KMS-11 (cell line): ENCODE data around the gene SLC22A2.
"Not testable (repeated sequence)": the region's sequence is repeated elsewhere in the genome, so short reads cannot be mapped to it uniquely, and the experiment has no call there.

ENCODE experiments used
- H2AFZ ChIP-seq: fragments of 200-600 bp; sonication (generic); 2 replicates; pipeline ENCODE4 v1.6.1; 2016; ENCODE audit warnings: antibody characterized with exemption, mixed run types, low read depth
- H3K27ac ChIP-seq: fragments of 200-600 bp; sonication (generic); 2 replicates; pipeline ENCODE4 v1.6.1; 2016; ENCODE audit warnings: mild to moderate bottlenecking, mixed run types
- H3K27me3 ChIP-seq: fragments of 200-600 bp; sonication (generic); 2 replicates; pipeline ENCODE4 v1.6.1; 2017; ENCODE audit warnings: mild to moderate bottlenecking, low read depth, mixed run types, moderate library complexity; ENCODE audit not compliant: insufficient read depth
- H3K36me3 ChIP-seq: fragments of 200-600 bp; sonication (generic); 2 replicates; pipeline ENCODE4 v1.6.1; 2017; ENCODE audit warnings: mild to moderate bottlenecking, mixed run types; ENCODE audit not compliant: insufficient read depth
- H3K4me1 ChIP-seq: fragments of 200-600 bp; sonication (generic); 2 replicates; pipeline ENCODE4 v1.6.1; 2016; ENCODE audit warnings: mild to moderate bottlenecking, low read depth, mixed run types; ENCODE audit not compliant: poor library complexity, severe bottlenecking
- H3K4me2 ChIP-seq: fragments of 200-600 bp; sonication (generic); 2 replicates; pipeline ENCODE4 v1.7.0; 2016; ENCODE audit warnings: mild to moderate bottlenecking, mixed run types
- H3K4me3 ChIP-seq: fragments of 200-600 bp; sonication (generic); IDR thresholded peaks from 2 replicates; pipeline ENCODE4 v1.6.1; 2017; ENCODE audit warnings: low read depth, low read length, mixed read lengths; ENCODE audit not compliant: insufficient read depth
- H3K79me2 ChIP-seq: fragments of 200-600 bp; sonication (generic); 2 replicates; pipeline ENCODE4 v1.6.1; 2016; ENCODE audit warnings: low read depth, mixed run types; ENCODE audit not compliant: insufficient read depth
- H3K9ac ChIP-seq: fragments of 200-600 bp; sonication (generic); 2 replicates; pipeline ENCODE4 v1.6.1; 2016; ENCODE audit warnings: mild to moderate bottlenecking, mixed run types
- H4K20me1 ChIP-seq: fragments of 200-600 bp; sonication (generic); 2 replicates; pipeline ENCODE4 v1.6.1; 2016; ENCODE audit warnings: mild to moderate bottlenecking, mixed run types; ENCODE audit not compliant: insufficient read depth
- TF ChIP-seq, protein P1 (sequence below): fragments of 200-600 bp; sonication (generic); conservative IDR thresholded peaks from 2 replicates; pipeline ENCODE4 v1.6.1; 2017; ENCODE audit warnings: low read depth, mild to moderate bottlenecking, antibody characterized with exemption, low read length, moderate library complexity, mixed read lengths

Gene SLC22A2

GRCh38 chr6:160258346-160259142, at the start of gene SLC22A2:
Gene SLC22A2 (minus strand): TSS chr6:160258821. CDS start chr6:160258757, 64 bp downstream.
- no peak within 1 kb of the TSS for H3K9ac ChIP-seq
- no peaks in the 10 kb centered on the region for H4K20me1 ChIP-seq
- H3K4me2 ChIP-seq: no peak within 1 kb of the TSS
- TF ChIP-seq, protein P1, sequence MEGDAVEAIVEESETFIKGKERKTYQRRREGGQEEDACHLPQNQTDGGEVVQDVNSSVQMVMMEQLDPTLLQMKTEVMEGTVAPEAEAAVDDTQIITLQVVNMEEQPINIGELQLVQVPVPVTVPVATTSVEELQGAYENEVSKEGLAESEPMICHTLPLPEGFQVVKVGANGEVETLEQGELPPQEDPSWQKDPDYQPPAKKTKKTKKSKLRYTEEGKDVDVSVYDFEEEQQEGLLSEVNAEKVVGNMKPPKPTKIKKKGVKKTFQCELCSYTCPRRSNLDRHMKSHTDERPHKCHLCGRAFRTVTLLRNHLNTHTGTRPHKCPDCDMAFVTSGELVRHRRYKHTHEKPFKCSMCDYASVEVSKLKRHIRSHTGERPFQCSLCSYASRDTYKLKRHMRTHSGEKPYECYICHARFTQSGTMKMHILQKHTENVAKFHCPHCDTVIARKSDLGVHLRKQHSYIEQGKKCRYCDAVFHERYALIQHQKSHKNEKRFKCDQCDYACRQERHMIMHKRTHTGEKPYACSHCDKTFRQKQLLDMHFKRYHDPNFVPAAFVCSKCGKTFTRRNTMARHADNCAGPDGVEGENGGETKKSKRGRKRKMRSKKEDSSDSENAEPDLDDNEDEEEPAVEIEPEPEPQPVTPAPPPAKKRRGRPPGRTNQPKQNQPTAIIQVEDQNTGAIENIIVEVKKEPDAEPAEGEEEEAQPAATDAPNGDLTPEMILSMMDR: no peak
- H3K4me1 ChIP-seq: peaks cover 3% of the 10 kb centered on the region
- H3K79me2 ChIP-seq: no peaks in the 10 kb centered on the region
- no peaks in the 10 kb centered on the region for H3K36me3 ChIP-seq
- H3K4me3 ChIP-seq: no peak within 1 kb of the TSS
- no peaks in the 10 kb centered on the region for H3K27me3 ChIP-seq
- no peak within 1 kb of the TSS for H2AFZ ChIP-seq
- H3K27ac ChIP-seq: no peak within 1 kb of the TSS

DNA sequence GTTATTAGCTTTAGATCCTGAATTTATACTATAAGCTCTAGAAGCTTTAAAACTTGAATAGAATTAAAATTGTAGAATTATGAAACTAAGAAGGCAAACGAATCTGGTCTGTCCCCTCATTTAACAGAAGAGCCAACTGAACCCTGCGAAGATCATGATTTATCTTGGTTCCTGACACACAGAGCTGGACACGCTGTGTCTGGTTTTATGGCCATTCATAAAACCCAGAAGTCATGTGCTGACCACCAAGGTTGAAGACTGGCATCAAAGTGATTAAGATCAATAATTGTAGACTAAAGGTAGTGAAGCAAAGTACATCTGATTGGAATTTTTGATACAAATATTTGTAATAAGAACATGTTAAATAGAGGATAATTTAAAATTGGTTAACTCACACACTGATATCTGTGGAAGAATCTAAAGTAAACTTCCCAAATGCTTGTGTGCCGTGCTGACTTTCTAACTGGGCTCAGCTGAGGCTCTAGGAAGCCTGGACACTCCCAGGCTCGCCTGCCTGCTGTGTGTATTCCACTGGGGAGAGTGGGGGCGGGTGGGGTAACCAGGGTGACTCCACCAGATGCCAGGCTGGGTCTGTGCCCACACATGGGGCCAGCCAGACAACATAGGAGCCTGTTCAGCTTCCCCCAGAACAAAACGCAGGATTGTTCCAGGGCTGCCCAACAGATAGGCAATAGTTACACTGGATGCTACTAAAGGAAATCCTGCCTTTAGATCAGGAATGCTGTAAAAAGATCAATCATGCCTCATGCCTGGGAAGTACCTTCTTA, 47.5 kb upstream of the SLC22A2 start:
- H3K4me2 ChIP-seq: no peak overlapping the region
- no peaks in the 10 kb centered on the region for H3K27me3 ChIP-seq

DNA sequence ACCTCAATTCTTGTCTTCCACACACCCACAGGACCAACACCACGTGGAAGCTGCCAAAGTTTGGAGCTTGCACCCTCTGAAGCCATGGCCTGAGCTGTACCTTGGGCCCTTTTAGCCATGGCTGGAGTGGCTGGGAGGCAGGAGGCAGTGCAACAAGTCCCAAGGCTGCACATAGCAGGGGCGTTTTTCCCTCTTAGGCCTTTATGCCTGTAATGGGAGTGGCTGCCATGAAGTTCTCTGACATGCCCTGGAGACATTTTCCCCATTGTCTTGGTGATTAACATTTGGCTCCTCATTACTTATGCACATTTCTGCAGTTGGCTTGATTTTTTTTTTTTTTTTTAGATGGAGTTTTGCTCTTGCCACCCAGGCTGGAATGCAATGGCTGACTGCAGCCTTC, 45.2 kb upstream of the SLC22A2 start:
- no peak overlapping the region for H3K4me2 ChIP-seq
- H3K79me2 ChIP-seq: no peaks in the 10 kb centered on the region
- no peaks in the 10 kb centered on the region for H3K27me3 ChIP-seq
- TF ChIP-seq, protein P1: no peak
- H3K36me3 ChIP-seq: no peaks in the 10 kb centered on the region
- no peak overlapping the region for H2AFZ ChIP-seq
- H3K4me1 ChIP-seq: no peaks in the 10 kb centered on the region
- no peak overlapping the region for H3K9ac ChIP-seq
- no peaks in the 10 kb centered on the region for H4K20me1 ChIP-seq
- no peak overlapping the region for H3K4me3 ChIP-seq
- H3K27ac ChIP-seq: no peak overlapping the region

More for the DNA sequence above, 47.5 kb upstream of the SLC22A2 start:
- H3K4me3 ChIP-seq: no peak overlapping the region
- no peaks in the 10 kb centered on the region for H4K20me1 ChIP-seq
- no peak overlapping the region for H2AFZ ChIP-seq
- no peak overlapping the region for H3K27ac ChIP-seq
- H3K4me1 ChIP-seq: no peaks in the 10 kb centered on the region
- H3K36me3 ChIP-seq: no peaks in the 10 kb centered on the region
- no peak overlapping the region for H3K9ac ChIP-seq
- H3K79me2 ChIP-seq: no peaks in the 10 kb centered on the region
- TF ChIP-seq, protein P1: no peak

GRCh38 chr6:160302431-160303082, 43.9 kb upstream of the SLC22A2 start:
- H3K27ac ChIP-seq, H3K79me2 ChIP-seq, H3K9ac ChIP-seq, H2AFZ ChIP-seq, H4K20me1 ChIP-seq, H3K4me1 ChIP-seq, H3K4me3 ChIP-seq, H3K27me3 ChIP-seq, H3K4me2 ChIP-seq, H3K36me3 ChIP-seq: not testable (repeated sequence)
